ENCODE results near the gene TUFM.

TUFM gene

DNA sequence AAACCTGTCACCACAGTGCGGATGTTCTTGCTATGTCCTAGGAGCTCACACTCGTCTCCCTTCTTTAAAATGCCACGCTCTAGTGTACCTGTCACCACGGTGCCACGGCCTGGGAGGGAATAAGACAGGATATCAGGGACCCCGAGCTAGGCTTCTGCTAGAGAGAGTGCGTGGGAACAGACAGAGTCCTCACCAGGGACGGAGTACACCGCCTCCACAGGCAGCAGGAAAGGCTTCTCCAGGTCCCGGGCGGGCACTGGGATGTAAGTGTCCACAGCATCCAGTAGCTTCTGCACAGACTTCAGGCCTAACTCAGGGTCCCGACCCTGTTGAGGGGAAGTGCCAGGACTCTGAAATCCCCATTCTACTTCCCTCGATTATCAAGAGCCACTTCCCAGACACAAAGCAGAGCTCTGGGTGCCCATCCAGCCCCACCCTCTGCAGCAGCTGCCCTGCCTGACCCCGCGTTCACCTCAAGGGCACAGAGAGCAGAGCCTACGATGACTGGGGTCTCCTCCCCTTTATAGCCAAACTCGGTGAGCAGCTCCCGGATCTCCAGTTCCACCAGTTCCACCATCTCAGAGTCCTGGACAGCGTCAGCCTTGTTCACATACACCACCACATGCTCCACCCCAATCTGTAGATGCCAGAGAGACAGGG is 1.8 kb downstream of the TUFM start:
- TF ChIP-seq, protein P1, sequence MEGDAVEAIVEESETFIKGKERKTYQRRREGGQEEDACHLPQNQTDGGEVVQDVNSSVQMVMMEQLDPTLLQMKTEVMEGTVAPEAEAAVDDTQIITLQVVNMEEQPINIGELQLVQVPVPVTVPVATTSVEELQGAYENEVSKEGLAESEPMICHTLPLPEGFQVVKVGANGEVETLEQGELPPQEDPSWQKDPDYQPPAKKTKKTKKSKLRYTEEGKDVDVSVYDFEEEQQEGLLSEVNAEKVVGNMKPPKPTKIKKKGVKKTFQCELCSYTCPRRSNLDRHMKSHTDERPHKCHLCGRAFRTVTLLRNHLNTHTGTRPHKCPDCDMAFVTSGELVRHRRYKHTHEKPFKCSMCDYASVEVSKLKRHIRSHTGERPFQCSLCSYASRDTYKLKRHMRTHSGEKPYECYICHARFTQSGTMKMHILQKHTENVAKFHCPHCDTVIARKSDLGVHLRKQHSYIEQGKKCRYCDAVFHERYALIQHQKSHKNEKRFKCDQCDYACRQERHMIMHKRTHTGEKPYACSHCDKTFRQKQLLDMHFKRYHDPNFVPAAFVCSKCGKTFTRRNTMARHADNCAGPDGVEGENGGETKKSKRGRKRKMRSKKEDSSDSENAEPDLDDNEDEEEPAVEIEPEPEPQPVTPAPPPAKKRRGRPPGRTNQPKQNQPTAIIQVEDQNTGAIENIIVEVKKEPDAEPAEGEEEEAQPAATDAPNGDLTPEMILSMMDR (IDR thresholded peaks at IDR 0.05; ENCODE audit: borderline replicate concordance, insufficient read depth, low read depth, low read length): no peak
- no peak overlapping the region for H3K4me3 ChIP-seq (ENCODE audit: low read depth, low read length)

DNA sequence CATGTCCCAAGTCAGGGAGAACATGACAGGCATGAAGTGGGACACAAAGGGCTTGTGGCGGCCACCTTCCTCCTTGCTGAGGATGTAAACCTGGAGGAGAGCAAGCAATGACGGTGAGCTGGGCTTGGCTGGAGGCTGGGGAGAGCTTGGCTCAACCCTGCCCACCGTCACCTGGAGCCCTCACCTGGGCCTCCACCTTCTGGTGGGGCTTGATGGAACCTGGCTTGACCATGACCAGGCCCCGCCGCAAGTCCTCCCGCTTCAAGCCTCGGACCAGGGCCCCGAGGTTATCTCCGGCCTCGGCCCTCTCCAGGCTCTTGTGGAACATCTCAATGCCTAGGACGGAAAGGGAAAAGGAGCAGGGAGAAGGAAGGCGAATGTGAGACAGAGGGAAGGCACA is 2.4 kb downstream of the TUFM start:
- TF ChIP-seq, protein P1 (IDR thresholded peaks at IDR 0.05; ENCODE audit: borderline replicate concordance, insufficient read depth, low read depth, low read length): no peak
- H3K4me3 ChIP-seq (ENCODE audit: low read depth, low read length): no peak overlapping the region

DNA sequence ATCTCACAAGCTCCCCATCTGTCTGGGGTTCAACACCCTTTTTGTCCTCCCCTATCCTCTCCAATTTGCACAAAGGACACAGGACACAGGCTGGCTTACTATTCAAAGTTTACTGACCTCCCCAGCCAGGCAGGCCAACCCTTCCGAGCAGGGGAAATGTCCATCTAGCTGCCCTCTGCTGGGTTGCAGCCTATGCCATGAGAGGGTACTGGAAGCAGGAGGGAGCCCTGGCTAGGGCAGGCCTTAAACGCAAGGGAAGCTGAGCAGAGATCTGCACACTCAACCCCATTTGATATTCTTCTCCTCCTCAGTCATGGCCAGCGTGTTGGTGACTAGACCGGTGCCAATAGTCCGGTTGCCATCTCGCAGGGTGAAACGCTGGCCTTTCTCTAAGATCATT is 3.5 kb downstream of the TUFM start:
- TF ChIP-seq, protein P1 (IDR thresholded peaks at IDR 0.05; ENCODE audit: borderline replicate concordance, insufficient read depth, low read depth, low read length): no peak
- no peak overlapping the region for H3K4me3 ChIP-seq (ENCODE audit: low read depth, low read length)

DNA sequence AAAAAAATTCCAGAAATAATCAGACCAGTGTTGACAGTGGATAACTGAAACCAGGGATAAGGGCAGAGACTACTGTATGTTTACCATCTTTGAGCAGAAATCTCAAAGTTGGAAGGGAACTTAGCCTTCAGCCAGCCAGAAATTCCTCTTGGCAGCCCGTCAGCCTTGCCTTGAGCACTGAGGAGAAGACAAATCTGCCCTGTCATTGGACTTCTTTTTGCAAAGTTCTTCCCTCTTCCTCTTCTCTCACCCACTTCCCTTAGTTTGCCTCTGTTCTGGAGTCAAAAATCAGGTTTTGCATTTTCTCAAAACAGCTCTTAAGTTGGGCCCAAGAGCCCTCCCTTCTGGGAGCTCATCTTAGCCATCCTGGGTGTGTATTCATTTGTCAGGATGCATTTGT is 6.2 kb downstream of the TUFM start:
- TF ChIP-seq, protein P1 (IDR thresholded peaks at IDR 0.05; ENCODE audit: borderline replicate concordance, insufficient read depth, low read depth, low read length): no peak
- no peak overlapping the region for H3K4me3 ChIP-seq (ENCODE audit: low read depth, low read length)

DNA sequence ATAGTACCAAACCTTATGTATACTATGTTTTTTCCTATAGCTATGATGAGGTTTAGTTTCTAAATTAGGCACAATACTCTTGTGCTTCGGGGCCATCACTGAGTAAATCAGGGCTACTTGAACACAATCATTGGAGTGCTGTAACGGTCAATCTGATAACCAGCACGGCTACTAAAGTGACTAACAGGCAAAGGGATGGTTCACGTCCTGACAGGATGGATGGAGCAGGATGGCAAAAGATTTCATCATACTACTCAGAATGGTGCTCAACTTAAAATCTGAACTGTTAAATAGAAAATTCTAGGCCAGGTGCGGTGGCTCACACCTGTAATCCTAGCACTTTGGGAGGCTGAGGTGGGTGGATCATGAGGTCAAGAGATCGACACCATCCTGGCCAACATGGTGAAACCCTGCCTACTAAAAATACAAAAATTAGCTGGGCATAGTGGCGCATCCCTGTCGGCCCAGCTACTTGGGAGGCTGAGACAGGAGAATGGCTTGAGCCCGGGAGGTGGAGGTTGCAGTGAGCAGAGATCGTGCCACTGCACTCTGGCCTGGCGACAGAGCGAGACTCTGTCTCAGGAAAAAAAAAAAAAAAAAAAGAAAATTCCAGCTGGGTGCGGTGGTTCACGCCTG is 7.0 kb downstream of the TUFM start:
- no peak overlapping the region for H3K4me3 ChIP-seq (ENCODE audit: low read depth, low read length)
- TF ChIP-seq, protein P1 (IDR thresholded peaks at IDR 0.05; ENCODE audit: borderline replicate concordance, insufficient read depth, low read depth, low read length): no peak

DNA sequence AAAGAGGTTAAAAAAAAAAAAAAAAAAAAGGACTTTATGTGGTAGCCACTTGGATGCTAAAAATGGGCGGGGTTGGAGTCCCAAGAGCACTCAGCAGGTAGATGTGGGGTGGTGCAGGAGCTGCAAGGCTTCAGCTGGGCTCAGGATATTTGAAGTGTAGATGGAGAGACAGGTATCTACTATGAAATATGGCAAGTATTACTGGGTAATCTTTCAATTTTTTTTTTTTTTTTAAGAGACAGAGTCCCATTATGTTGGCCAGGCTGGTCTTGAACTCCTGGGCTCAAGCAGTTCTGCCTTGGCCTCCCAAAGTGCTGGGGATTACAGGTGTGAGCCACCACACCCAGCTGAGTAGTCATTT is 7.6 kb downstream of the TUFM start:
- no peak overlapping the region for H3K4me3 ChIP-seq (ENCODE audit: low read depth, low read length)
- TF ChIP-seq, protein P1 (IDR thresholded peaks at IDR 0.05; ENCODE audit: borderline replicate concordance, insufficient read depth, low read depth, low read length): no peak

Measured in GM12875 (cell line).